Hematopoietic multipotent progenitor cell treated with erythropoietin and hydrocortisone succinate and interleukin-3 and kit ligand, for 6 days (in vitro differentiated cells): ENCODE results near the gene SUFU.
"Not testable (repeated sequence)": the region's sequence is repeated elsewhere in the genome, so short reads cannot be mapped to it uniquely, and the experiment has no call there.

Experiments used
- DNase-seq: peaks from one replicate; pipeline ENCODE4 v3.0.0-alpha.2; 2015

SUFU gene

GRCh38 chr10:102503264-102504178 is at the start of gene SUFU:
SUFU (plus strand) TSS chr10:102503972; CDS start chr10:102504153, 181 bp downstream.
- peak; percentile 100 for DNase-seq

GRCh38 chr10:102454662-102455487 is 48.9 kb upstream of the SUFU start:
- not testable (repeated sequence) for DNase-seq

GRCh38 chr10:102455893-102456471 is 47.8 kb upstream of the SUFU start:
- no peak for DNase-seq

GRCh38 chr10:102457591-102458150 is 46.1 kb upstream of the SUFU start:
- DNase-seq: no peak

GRCh38 chr10:102458656-102459055 is 45.1 kb upstream of the SUFU start:
- DNase-seq: no peak

- no peak for DNase-seq
Measured at GRCh38 chr10:102460836-102461186, 43.0 kb upstream of the SUFU start.

- DNase-seq: peak; percentile 97
Measured at GRCh38 chr10:102461187-102462054, 42.4 kb upstream of the SUFU start.

- no peak for DNase-seq
Measured at GRCh38 chr10:102462512-102463054, 41.2 kb upstream of the SUFU start.

- no peak for DNase-seq
Measured at GRCh38 chr10:102463983-102464382, 39.8 kb upstream of the SUFU start.

- DNase-seq: no peak
Measured at GRCh38 chr10:102465466-102465865, 38.3 kb upstream of the SUFU start.

- DNase-seq: no peak
Measured at GRCh38 chr10:102467318-102467717, 36.5 kb upstream of the SUFU start.

GRCh38 chr10:102467971-102468438 is 35.8 kb upstream of the SUFU start:
- peak; percentile 66 for DNase-seq

- no peak for DNase-seq
Measured at GRCh38 chr10:102468683-102469082, 35.1 kb upstream of the SUFU start.

- DNase-seq: no peak
Measured at GRCh38 chr10:102470579-102471546, 32.9 kb upstream of the SUFU start.

- DNase-seq: no peak
Measured at GRCh38 chr10:102473445-102474331, 30.1 kb upstream of the SUFU start.

GRCh38 chr10:102475451-102476040 is 28.2 kb upstream of the SUFU start:
- no peak for DNase-seq

- no peak for DNase-seq
Measured at GRCh38 chr10:102476466-102477141, 27.2 kb upstream of the SUFU start.

- no peak for DNase-seq
Measured at GRCh38 chr10:102479651-102480050, 24.1 kb upstream of the SUFU start.
